Measurements from ENCODE around the gene PRKCG. TPM values are rescaled to one million over a fixed set of nuclear protein-coding genes. Genes with fewer than 3 reads are reported as not detected.

Gene PRKCG
- total RNA-seq, 1 donor, result under 0.01 TPM

- Histone ChIP-seq H3K9me3 (ENCODE audit: low read depth, low read length) (no peaks in the 10 kb centered on the region), H4K20me1 (ENCODE audit: insufficient read depth, low read length) (peaks cover 27% of the 10 kb centered on the region), H3K27ac (ENCODE audit: low read depth, low read length) (peak overlapping the region; percentile 28), H3K36me3 (ENCODE audit: insufficient read depth, low read length) (peaks cover 29% of the 10 kb centered on the region), H3K27me3 (ENCODE audit: insufficient read depth, low read length) (no peaks in the 10 kb centered on the region), H3K4me3 (ENCODE audit: insufficient read depth, low read length) (peak overlapping the region; percentile 39), H3K79me2 (ENCODE audit: insufficient read depth, low read length) (peaks cover 32% of the 10 kb centered on the region), H2AFZ (ENCODE audit: low read length) (no peak overlapping the region), H3K4me1 (ENCODE audit: insufficient read depth, low read length) (peaks cover 15% of the 10 kb centered on the region), H3K4me2 (ENCODE audit: insufficient read depth, low read length) (peak overlapping the region; percentile 43)
- DNase-seq (ENCODE audit: insufficient read length, low spot score, missing footprints), result peak; percentile 65
- TF ChIP-seq CTCF (IDR thresholded peaks at IDR 0.05; ENCODE audit: extremely low read depth, low read depth, low read length), result no peak
Observed at GRCh38 chr19:53870485-53870844, 11.5 kb upstream of the PRKCG start.

- no peak overlapping the region for H2AFZ ChIP-seq (ENCODE audit: low read length)
- no peak for TF ChIP-seq CTCF (IDR thresholded peaks at IDR 0.05; ENCODE audit: extremely low read depth, low read depth, low read length)
- peaks cover 8% of the 10 kb centered on the region for H3K4me1 ChIP-seq (ENCODE audit: insufficient read depth, low read length)
- DNase-seq (ENCODE audit: insufficient read length, low spot score, missing footprints), result peak; percentile 77
- peaks cover 30% of the 10 kb centered on the region for H4K20me1 ChIP-seq (ENCODE audit: insufficient read depth, low read length)
- H3K36me3 ChIP-seq (ENCODE audit: insufficient read depth, low read length), result peaks cover 39% of the 10 kb centered on the region
- no peak overlapping the region for H3K4me2 ChIP-seq (ENCODE audit: insufficient read depth, low read length)
- H3K9me3 ChIP-seq (ENCODE audit: low read depth, low read length), result no peaks in the 10 kb centered on the region
- peaks cover 32% of the 10 kb centered on the region for H3K79me2 ChIP-seq (ENCODE audit: insufficient read depth, low read length)
- H3K27me3 ChIP-seq (ENCODE audit: insufficient read depth, low read length), result no peaks in the 10 kb centered on the region
- no peak overlapping the region for H3K27ac ChIP-seq (ENCODE audit: low read depth, low read length)
- H3K4me3 ChIP-seq (ENCODE audit: insufficient read depth, low read length), result no peak overlapping the region
Observed at GRCh38 chr19:53871454-53871853, 10.5 kb upstream of the PRKCG start.

GRCh38 chr19:53872762-53873161 is 9.2 kb upstream of the PRKCG start:
- Histone ChIP-seq H2AFZ (ENCODE audit: low read length) (no peak overlapping the region), H3K36me3 (ENCODE audit: insufficient read depth, low read length) (peaks cover 41% of the 10 kb centered on the region), H4K20me1 (ENCODE audit: insufficient read depth, low read length) (peaks cover 30% of the 10 kb centered on the region), H3K27me3 (ENCODE audit: insufficient read depth, low read length) (no peaks in the 10 kb centered on the region), H3K9me3 (ENCODE audit: low read depth, low read length) (no peaks in the 10 kb centered on the region), H3K4me2 (ENCODE audit: insufficient read depth, low read length) (no peak overlapping the region), H3K27ac (ENCODE audit: low read depth, low read length) (no peak overlapping the region), H3K4me3 (ENCODE audit: insufficient read depth, low read length) (no peak overlapping the region), H3K4me1 (ENCODE audit: insufficient read depth, low read length) (no peaks in the 10 kb centered on the region), H3K79me2 (ENCODE audit: insufficient read depth, low read length) (peaks cover 28% of the 10 kb centered on the region)
- DNase-seq (ENCODE audit: insufficient read length, low spot score, missing footprints), result peak; percentile 77
- TF ChIP-seq CTCF (IDR thresholded peaks at IDR 0.05; ENCODE audit: extremely low read depth, low read depth, low read length), result no peak

- Histone ChIP-seq H3K4me2 (ENCODE audit: insufficient read depth, low read length) (no peak overlapping the region), H3K27me3 (ENCODE audit: insufficient read depth, low read length) (no peaks in the 10 kb centered on the region), H3K4me1 (ENCODE audit: insufficient read depth, low read length) (no peaks in the 10 kb centered on the region), H2AFZ (ENCODE audit: low read length) (no peak overlapping the region), H3K27ac (ENCODE audit: low read depth, low read length) (no peak overlapping the region), H3K9me3 (ENCODE audit: low read depth, low read length) (no peaks in the 10 kb centered on the region), H3K79me2 (ENCODE audit: insufficient read depth, low read length) (peaks cover 16% of the 10 kb centered on the region), H4K20me1 (ENCODE audit: insufficient read depth, low read length) (peaks cover 30% of the 10 kb centered on the region), H3K36me3 (ENCODE audit: insufficient read depth, low read length) (peaks cover 41% of the 10 kb centered on the region), H3K4me3 (ENCODE audit: insufficient read depth, low read length) (no peak overlapping the region)
- peak; percentile 37 for DNase-seq (ENCODE audit: insufficient read length, low spot score, missing footprints)
- TF ChIP-seq CTCF (IDR thresholded peaks at IDR 0.05; ENCODE audit: extremely low read depth, low read depth, low read length), result no peak
Observed at GRCh38 chr19:53873773-53874605, 8.0 kb upstream of the PRKCG start.

All from osteoblast (primary cell).